ENCODE data around the gene DIAPH2. TPM values are rescaled to one million over a fixed set of nuclear protein-coding genes. Genes with fewer than 3 reads are reported as not detected.

DIAPH2 gene
- total and polyA plus RNA-seq, 2 of the 13 experiments (the other 11 are each of a cell fraction or from before 2014, with no cell fraction given) = 2.1 to 8.5 TPM

DNA sequence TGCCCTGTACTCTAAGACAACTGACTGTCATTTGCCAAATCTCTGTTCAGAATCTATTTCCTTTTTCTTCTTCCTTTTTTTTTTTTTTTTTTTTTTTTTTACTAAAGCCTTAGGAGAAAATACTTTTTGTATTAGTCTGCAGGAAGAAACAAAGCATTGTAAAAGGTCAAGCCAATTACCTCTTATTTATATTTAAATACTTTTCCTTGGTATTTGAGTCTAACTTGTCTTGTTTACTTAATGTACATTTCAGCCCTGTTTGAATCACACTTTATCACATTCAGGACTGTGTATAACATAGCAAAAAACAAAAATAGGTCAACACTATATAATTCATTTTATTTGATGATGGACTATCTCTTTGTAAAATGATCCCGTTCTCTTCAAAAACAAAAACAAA is 461.3 kb downstream of the DIAPH2 start (continued):
- TF ChIP-seq, protein P1, sequence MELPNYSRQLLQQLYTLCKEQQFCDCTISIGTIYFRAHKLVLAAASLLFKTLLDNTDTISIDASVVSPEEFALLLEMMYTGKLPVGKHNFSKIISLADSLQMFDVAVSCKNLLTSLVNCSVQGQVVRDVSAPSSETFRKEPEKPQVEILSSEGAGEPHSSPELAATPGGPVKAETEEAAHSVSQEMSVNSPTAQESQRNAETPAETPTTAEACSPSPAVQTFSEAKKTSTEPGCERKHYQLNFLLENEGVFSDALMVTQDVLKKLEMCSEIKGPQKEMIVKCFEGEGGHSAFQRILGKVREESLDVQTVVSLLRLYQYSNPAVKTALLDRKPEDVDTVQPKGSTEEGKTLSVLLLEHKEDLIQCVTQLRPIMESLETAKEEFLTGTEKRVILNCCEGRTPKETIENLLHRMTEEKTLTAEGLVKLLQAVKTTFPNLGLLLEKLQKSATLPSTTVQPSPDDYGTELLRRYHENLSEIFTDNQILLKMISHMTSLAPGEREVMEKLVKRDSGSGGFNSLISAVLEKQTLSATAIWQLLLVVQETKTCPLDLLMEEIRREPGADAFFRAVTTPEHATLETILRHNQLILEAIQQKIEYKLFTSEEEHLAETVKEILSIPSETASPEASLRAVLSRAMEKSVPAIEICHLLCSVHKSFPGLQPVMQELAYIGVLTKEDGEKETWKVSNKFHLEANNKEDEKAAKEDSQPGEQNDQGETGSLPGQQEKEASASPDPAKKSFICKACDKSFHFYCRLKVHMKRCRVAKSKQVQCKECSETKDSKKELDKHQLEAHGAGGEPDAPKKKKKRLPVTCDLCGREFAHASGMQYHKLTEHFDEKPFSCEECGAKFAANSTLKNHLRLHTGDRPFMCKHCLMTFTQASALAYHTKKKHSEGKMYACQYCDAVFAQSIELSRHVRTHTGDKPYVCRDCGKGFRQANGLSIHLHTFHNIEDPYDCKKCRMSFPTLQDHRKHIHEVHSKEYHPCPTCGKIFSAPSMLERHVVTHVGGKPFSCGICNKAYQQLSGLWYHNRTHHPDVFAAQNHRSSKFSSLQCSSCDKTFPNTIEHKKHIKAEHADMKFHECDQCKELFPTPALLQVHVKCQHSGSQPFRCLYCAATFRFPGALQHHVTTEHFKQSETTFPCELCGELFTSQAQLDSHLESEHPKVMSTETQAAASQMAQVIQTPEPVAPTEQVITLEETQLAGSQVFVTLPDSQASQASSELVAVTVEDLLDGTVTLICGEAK (IDR thresholded peaks at IDR 0.05) = no peak
- TF ChIP-seq, protein P1 (CRISPR knock-in tag; IDR thresholded peaks at IDR 0.05) = no peak
- TF ChIP-seq RFXAP (CRISPR knock-in tag; IDR thresholded peaks at IDR 0.05; ENCODE audit: borderline replicate concordance) (no peak), SRF (IDR thresholded peaks at IDR 0.05; ENCODE audit: low read depth, low read length) (no peak), ZNF660 (CRISPR knock-in tag; IDR thresholded peaks at IDR 0.05; ENCODE audit: borderline replicate concordance, low read depth) (no peak)
- TF ChIP-seq, protein P2, sequence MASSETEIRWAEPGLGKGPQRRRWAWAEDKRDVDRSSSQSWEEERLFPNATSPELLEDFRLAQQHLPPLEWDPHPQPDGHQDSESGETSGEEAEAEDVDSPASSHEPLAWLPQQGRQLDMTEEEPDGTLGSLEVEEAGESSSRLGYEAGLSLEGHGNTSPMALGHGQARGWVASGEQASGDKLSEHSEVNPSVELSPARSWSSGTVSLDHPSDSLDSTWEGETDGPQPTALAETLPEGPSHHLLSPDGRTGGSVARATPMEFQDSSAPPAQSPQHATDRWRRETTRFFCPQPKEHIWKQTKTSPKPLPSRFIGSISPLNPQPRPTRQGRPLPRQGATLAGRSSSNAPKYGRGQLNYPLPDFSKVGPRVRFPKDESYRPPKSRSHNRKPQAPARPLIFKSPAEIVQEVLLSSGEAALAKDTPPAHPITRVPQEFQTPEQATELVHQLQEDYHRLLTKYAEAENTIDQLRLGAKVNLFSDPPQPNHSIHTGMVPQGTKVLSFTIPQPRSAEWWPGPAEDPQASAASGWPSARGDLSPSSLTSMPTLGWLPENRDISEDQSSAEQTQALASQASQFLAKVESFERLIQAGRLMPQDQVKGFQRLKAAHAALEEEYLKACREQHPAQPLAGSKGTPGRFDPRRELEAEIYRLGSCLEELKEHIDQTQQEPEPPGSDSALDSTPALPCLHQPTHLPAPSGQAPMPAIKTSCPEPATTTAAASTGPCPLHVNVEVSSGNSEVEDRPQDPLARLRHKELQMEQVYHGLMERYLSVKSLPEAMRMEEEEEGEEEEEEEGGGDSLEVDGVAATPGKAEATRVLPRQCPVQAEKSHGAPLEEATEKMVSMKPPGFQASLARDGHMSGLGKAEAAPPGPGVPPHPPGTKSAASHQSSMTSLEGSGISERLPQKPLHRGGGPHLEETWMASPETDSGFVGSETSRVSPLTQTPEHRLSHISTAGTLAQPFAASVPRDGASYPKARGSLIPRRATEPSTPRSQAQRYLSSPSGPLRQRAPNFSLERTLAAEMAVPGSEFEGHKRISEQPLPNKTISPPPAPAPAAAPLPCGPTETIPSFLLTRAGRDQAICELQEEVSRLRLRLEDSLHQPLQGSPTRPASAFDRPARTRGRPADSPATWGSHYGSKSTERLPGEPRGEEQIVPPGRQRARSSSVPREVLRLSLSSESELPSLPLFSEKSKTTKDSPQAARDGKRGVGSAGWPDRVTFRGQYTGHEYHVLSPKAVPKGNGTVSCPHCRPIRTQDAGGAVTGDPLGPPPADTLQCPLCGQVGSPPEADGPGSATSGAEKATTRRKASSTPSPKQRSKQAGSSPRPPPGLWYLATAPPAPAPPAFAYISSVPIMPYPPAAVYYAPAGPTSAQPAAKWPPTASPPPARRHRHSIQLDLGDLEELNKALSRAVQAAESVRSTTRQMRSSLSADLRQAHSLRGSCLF (CRISPR knock-in tag; IDR thresholded peaks at IDR 0.05; ENCODE audit: borderline replicate concordance) = no peak
- TF ChIP-seq, protein P3, sequence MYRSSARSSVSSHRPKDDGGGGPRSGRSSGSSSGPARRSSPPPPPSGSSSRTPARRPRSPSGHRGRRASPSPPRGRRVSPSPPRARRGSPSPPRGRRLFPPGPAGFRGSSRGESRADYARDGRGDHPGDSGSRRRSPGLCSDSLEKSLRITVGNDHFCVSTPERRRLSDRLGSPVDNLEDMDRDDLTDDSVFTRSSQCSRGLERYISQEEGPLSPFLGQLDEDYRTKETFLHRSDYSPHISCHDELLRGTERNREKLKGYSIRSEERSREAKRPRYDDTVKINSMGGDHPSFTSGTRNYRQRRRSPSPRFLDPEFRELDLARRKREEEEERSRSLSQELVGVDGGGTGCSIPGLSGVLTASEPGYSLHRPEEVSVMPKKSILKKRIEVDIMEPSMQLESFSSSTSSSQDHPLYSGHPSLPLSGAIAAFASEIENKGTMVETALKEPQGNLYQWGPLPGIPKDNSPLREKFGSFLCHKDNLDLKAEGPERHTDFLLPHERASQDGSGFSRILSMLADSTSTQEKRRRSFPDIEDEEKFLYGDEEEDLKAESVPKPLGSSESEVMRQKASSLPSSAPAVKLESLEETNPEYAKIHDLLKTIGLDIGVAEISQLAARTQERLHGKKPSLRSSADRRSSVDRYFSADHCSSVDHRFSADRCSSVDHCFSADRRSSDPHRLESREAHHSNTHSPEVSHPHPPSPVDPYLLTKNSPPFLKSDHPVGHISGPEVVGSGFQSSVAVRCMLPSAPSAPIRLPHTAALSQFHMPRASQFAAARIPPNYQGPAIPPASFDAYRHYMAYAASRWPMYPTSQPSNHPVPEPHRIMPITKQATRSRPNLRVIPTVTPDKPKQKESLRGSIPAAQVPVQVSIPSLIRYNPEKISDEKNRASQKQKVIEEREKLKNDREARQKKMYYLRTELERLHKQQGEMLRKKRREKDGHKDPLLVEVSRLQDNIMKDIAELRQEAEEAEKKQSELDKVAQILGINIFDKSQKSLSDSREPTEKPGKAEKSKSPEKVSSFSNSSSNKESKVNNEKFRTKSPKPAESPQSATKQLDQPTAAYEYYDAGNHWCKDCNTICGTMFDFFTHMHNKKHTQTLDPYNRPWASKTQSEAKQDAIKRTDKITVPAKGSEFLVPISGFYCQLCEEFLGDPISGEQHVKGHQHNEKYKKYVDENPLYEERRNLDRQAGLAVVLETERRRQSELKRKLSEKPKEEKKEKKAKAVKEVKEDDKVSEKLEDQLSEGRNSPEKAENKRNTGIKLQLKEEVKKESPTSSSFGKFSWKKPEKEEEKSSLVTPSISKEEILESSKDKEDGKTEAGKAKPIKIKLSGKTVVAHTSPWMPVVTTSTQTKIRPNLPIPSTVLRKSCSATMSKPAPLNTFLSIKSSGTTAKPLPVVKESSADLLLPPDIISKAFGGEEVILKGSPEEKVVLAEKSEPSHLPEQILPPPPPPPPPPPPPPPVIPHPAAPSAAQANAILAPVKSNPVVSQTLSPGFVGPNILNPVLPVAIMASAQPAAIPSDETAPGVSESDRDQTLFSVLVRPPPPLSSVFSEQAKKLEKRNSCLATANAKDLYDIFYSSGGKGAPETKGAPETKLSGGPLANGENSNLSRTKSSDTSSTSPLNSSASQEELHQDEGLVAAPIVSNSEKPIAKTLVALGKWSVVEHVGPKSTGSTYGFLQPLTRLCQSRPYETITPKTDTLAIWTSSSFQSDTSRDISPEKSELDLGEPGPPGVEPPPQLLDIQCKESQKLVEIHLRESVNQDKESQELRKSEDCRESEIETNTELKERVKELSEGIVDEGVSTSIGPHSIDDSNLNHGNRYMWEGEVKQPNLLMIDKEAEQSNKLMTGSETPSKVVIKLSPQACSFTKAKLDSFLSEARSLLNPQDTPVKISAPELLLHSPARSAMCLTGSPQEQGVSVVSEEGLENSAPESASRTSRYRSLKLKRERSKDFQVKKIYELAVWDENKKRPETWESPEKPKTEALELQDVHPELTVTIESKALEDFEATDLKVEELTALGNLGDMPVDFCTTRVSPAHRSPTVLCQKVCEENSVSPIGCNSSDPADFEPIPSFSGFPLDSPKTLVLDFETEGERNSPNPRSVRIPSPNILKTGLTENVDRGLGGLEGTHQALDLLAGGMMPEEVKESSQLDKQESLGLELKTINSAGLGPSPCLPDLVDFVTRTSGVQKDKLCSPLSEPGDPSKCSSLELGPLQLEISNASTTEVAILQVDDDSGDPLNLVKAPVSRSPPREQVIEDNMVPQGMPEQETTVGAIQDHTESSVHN (CRISPR knock-in tag; IDR thresholded peaks at IDR 0.05) = no peak

All from HepG2 (cell line).